Neutrophil (primary cell): ENCODE data around the gene MAGIX.

Experiments
- H3K27ac ChIP-seq: fragments of 200-600 bp; sonication (generic); 2 replicates; pipeline ENCODE4 v1.5.1; 2016; ENCODE audit warnings: mild to moderate bottlenecking, moderate library complexity
- H3K27me3 ChIP-seq: fragments of 200-600 bp; sonication (generic); 2 replicates; pipeline ENCODE4 v1.6.0; 2016; ENCODE audit warnings: mild to moderate bottlenecking
- H3K36me3 ChIP-seq: fragments of 200-600 bp; sonication (generic); 2 replicates; pipeline ENCODE4 v1.5.1; 2017
- H3K4me1 ChIP-seq, 2 experiments: fragments of 200-600 bp in 1 of 2; sonication (generic) in 1 of 2; 1 replicate in 1 of 2; 2 replicates in 1 of 2; pipeline versions ENCODE4 v1.5.1 to v1.6.1; 2013 to 2016; ENCODE audit warnings: low read depth in 1 of 2, low read length in 1 of 2, mild to moderate bottlenecking in 1 of 2, moderate library complexity in 1 of 2; ENCODE audit not compliant: control insufficient read depth in 1 of 2, insufficient read depth in 1 of 2
- H3K4me3 ChIP-seq, 2 experiments: fragments of 200-600 bp in 1 of 2; sonication (generic) in 1 of 2; 1 replicate in 1 of 2; 2 replicates in 1 of 2; pipeline ENCODE4 v1.5.1; 2013 to 2016; ENCODE audit warnings: low read depth in 1 of 2, low read length in 1 of 2, mild to moderate bottlenecking in 1 of 2, moderate library complexity in 1 of 2
- H3K9me3 ChIP-seq: fragments of 200-600 bp; sonication (generic); 2 replicates; pipeline ENCODE4 v1.5.1; 2016
- CTCF ChIP-seq: fragments of 200-600 bp; sonication (generic); IDR thresholded peaks from 2 replicates; pipeline ENCODE4 v1.5.1; 2016; ENCODE audit warnings: antibody characterized with exemption

MAGIX gene

GRCh38 chrX:49184294-49185281 lies 22.0 kb downstream of the MAGIX start:
- Histone ChIP-seq H3K27ac (peak overlapping the region; percentile 90), H3K9me3 (no peaks in the 10 kb centered on the region), H3K36me3 (peaks cover 14% of the 10 kb centered on the region), H3K27me3 (no peaks in the 10 kb centered on the region), H3K4me1 (peaks cover 34 to 35% of the 10 kb centered on the region in 2 experiments), H3K4me3 (peak overlapping the region; percentile 61 to 64)
- TF ChIP-seq CTCF, result no peak

DNA sequence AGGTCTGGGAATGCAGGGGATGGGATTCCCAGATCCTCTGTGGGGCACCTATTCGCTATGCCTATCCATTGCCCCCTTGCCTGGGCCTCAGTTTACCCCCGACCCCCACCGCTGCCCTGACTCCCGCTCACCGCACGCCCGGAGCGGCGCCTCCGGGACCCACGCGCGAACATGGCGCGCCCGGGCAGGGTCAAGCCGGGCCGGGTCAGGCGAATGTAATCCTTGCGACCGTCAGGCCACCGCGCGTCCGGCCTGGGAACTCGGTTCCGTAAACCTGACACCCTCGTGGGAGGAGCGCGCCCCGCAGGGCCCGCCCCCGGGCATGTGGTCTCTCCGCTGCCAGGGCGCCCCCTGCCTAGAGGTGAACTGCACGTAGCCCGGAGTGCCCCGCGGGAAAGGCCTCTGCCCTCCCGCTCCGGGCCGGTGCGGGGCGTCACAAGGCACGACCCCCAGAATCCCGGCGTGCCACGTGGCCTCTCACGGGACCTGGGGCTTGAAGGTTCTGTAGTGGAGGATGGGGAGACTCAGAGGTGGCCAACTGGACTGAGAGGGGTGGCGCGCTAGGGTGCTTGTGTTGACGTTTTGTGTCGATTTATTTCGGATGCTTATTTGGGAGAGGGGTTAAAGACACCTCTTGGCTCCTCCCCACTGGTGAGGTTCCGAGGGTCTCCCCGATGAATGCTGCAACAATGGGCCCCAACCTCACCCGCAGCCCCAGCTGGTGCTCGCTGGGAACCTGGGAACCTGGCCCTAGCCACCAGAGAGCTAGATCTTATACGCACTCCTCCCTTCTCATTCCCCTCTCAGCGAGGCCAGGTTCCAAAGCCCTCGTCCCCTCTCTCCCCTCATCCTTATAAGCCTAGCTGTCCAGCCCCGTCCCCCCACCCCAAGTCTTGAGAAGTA lies 23.8 kb downstream of the MAGIX start, which contains the start of gene PRICKLE3:
Gene PRICKLE3, minus strand, starts transcription at position 249 of the 903 bp plus-strand sequence. Its CDS starts 76 bp downstream, at position 173.
- no peaks in the 10 kb centered on the region for H3K9me3 ChIP-seq
- H3K4me3 ChIP-seq, result peak within 1 kb of the TSS; percentile 61 to 64
- peaks cover 11% of the 10 kb centered on the region for H3K36me3 ChIP-seq
- H3K27ac ChIP-seq, result peak within 1 kb of the TSS; percentile 90
- H3K4me1 ChIP-seq, result peaks cover 38 to 43% of the 10 kb centered on the region in 2 experiments
- no peaks in the 10 kb centered on the region for H3K27me3 ChIP-seq
- TF ChIP-seq CTCF, result peak; percentile 68

DNA sequence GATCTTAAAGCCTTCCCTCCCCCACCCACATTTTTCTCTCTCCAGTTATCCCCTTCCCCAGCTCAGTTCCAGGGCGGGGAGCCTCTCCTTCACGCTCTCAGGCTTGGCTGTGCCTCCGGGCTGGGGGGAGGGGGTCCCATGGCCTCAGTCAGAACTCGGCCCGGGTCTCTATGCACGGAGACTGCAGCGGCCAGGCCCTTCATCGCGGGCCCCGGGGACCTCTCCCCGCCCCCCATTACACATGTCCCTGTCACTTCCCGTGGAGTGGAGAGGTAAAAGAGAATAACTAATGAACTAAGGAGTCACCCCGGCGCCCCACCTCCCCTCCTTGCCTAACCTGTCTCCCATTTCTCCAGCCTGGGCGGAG lies 24.5 kb downstream of the MAGIX start:
- Histone ChIP-seq H3K27me3 (no peaks in the 10 kb centered on the region), H3K9me3 (no peaks in the 10 kb centered on the region), H3K4me1 (peaks cover 43 to 48% of the 10 kb centered on the region in 2 experiments), H3K27ac (peak overlapping the region; percentile 90), H3K36me3 (peaks cover 9% of the 10 kb centered on the region), H3K4me3 (no peak overlapping the region)
- TF ChIP-seq CTCF, result no peak

DNA sequence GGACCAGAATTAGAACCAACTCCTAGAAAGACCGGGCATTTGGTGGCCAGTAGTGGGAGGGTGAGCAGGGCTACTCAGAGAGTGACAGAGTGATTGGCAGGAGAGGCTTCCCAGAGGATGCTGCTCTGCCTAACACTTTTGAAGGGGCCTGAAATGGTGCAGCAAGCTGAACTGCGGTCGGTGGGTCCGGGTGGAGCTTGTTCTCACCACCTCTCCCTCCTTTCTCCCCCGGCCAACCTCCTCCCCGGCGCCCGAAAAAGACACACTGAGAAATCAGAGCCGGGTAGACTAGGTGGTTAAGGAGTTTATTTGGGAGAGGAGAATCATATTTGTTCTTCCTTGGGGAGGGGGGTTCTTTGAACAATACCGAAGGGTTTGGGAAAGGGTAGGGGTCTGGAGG lies 25.0 kb downstream of the MAGIX start:
- H3K4me1 ChIP-seq, result peaks cover 43 to 51% of the 10 kb centered on the region in 2 experiments
- TF ChIP-seq CTCF, result no peak
- H3K4me3 ChIP-seq, result no peak overlapping the region
- peak overlapping the region; percentile 90 for H3K27ac ChIP-seq
- no peaks in the 10 kb centered on the region for H3K9me3 ChIP-seq
- H3K36me3 ChIP-seq, result peaks cover 5% of the 10 kb centered on the region
- no peaks in the 10 kb centered on the region for H3K27me3 ChIP-seq

DNA sequence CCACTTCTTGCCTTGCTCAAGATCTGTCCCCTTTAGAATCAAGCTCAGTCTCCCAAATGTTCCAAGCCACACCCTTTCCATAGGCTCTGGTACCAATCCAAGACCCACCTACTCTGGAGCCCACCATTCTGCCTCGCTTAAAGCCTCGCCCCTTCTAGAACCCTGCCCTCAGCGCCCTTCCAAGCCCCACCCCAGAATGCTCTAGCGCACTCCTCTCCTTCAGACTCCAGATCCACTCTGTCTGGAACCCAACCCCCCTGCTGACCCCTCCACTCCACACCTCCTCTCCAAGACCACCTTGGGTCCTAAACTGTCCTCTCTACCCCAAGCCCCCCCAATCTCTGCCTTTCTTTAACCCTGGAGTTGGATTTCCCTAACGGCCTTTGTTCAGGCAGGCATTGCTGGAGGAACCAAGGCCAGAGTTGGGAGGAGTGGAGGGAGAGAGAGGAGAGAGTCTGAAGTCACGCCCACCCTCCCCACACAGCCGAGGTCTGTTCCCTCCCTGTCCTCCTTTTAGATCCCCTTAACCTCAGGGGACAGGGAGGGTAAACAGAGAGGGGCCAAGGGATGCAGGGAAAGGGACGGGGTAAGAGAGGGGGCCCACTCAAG lies 26.0 kb downstream of the MAGIX start:
- peaks cover 43 to 51% of the 10 kb centered on the region in 2 experiments for H3K4me1 ChIP-seq
- no peak for TF ChIP-seq CTCF
- H3K36me3 ChIP-seq, result no peaks in the 10 kb centered on the region
- no peaks in the 10 kb centered on the region for H3K9me3 ChIP-seq
- H3K27me3 ChIP-seq, result no peaks in the 10 kb centered on the region
- H3K4me3 ChIP-seq, result no peak overlapping the region
- peak overlapping the region; percentile 90 for H3K27ac ChIP-seq
